ENCODE results near the gene AUTS2. TPM values are rescaled to one million over a fixed set of nuclear protein-coding genes. Genes with fewer than 3 reads are reported as not detected.

The AUTS2 gene
- total RNA-seq, 1 donor from 2014 or later, result 125 TPM

DNA sequence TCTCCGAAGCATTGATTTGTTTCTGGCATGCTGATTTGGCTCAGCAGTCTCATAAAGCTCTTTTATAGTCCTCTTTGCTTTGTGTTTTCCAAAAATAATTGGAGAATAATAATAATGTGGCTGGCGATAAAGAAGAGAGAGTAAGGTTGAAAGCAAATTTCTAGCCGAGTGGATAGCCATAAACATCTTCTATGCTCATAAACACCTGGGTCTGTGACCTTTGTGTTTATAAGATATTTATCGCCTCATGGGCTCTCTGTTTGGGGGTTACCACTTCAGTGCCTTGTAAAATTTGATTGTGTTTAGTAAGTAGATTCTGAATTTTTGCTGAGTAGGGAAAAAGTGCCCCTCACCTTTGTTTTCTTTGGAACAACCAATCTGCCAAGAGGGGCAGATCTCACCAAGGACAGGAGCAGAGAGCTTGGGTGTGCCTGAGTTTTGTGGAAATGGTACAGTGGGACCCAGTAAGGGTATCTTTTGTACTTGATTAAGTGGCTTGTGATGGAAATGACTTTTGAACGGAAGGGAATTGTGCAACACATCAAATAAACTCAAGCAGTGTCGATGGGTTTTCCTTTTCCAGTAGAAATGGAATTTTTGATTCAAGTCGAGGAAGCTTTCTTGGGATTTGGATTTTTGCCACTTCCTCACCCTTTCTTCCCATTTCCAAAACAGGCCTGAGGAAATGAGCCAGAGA lies 220.5 kb downstream of the AUTS2 start:
- Mint-ChIP-seq H3K4me1 (ENCODE audit: low read depth) (peaks cover 37% of the 10 kb centered on the region), H3K9me3 (ENCODE audit: low read depth) (no peaks in the 10 kb centered on the region), H3K4me3 (ENCODE audit: low read depth) (no peak overlapping the region), H3K27ac (no peak overlapping the region), H3K27me3 (no peaks in the 10 kb centered on the region), H3K36me3 (ENCODE audit: insufficient read depth) (no peaks in the 10 kb centered on the region)
- no peak for DNase-seq (ENCODE audit: low spot score, unreplicated experiment)
- TF ChIP-seq, protein P1, sequence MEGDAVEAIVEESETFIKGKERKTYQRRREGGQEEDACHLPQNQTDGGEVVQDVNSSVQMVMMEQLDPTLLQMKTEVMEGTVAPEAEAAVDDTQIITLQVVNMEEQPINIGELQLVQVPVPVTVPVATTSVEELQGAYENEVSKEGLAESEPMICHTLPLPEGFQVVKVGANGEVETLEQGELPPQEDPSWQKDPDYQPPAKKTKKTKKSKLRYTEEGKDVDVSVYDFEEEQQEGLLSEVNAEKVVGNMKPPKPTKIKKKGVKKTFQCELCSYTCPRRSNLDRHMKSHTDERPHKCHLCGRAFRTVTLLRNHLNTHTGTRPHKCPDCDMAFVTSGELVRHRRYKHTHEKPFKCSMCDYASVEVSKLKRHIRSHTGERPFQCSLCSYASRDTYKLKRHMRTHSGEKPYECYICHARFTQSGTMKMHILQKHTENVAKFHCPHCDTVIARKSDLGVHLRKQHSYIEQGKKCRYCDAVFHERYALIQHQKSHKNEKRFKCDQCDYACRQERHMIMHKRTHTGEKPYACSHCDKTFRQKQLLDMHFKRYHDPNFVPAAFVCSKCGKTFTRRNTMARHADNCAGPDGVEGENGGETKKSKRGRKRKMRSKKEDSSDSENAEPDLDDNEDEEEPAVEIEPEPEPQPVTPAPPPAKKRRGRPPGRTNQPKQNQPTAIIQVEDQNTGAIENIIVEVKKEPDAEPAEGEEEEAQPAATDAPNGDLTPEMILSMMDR (IDR thresholded peaks at IDR 0.05; ENCODE audit: unreplicated experiment), result no peak

- H3K27me3 Mint-ChIP-seq, result no peaks in the 10 kb centered on the region
- H3K9me3 Mint-ChIP-seq (ENCODE audit: low read depth), result no peaks in the 10 kb centered on the region
- H3K36me3 Mint-ChIP-seq (ENCODE audit: insufficient read depth), result no peaks in the 10 kb centered on the region
- peaks cover 34% of the 10 kb centered on the region for H3K4me1 Mint-ChIP-seq (ENCODE audit: low read depth)
- TF ChIP-seq, protein P1 (IDR thresholded peaks at IDR 0.05; ENCODE audit: unreplicated experiment), result no peak
- no peak overlapping the region for H3K27ac Mint-ChIP-seq
- H3K4me3 Mint-ChIP-seq (ENCODE audit: low read depth), result no peak overlapping the region
- no peak for DNase-seq (ENCODE audit: low spot score, unreplicated experiment)
Measured at GRCh38 chr7:69819333-69819705, 221.0 kb downstream of the AUTS2 start.

DNA sequence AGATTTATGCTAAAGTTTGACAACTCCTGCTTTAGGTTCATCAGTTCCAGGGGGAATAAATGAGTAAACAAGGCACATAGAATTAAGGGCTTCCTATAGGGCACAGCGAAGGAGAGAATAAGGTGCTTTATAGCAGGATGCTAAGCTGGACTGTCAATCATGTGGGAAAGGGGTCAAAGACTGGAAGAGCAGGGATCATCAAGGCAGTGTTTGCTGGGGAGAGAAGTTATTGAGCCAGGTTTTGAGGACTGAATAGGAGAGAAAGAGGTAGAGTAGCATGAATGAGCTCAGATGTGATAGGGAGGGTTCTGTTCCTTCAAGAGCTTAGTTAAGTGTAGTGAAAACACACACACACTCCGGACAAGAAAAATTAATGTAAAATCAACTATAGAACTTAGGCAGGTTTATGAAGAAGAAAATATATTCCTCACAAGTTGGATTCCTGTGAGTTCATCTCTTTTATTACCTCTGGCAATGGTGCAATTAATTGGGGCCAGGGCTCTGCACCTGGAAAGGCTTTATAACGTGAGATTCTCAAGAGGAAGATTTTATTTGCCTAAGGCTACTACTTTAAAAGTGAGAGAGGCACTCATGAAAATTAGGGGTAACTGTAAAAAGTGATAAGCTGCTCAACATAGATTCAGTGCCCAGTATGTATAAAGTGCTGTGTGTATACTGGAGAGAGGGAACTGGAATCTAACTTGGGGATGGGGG lies 222.4 kb downstream of the AUTS2 start:
- no peak overlapping the region for H3K27ac Mint-ChIP-seq
- H3K9me3 Mint-ChIP-seq (ENCODE audit: low read depth), result no peaks in the 10 kb centered on the region
- no peaks in the 10 kb centered on the region for H3K27me3 Mint-ChIP-seq
- TF ChIP-seq, protein P1 (IDR thresholded peaks at IDR 0.05; ENCODE audit: unreplicated experiment), result no peak
- no peaks in the 10 kb centered on the region for H3K36me3 Mint-ChIP-seq (ENCODE audit: insufficient read depth)
- no peak overlapping the region for H3K4me3 Mint-ChIP-seq (ENCODE audit: low read depth)
- peaks cover 32% of the 10 kb centered on the region for H3K4me1 Mint-ChIP-seq (ENCODE audit: low read depth)
- DNase-seq (ENCODE audit: low spot score, unreplicated experiment), result no peak

- Mint-ChIP-seq H3K27me3 (no peaks in the 10 kb centered on the region), H3K36me3 (ENCODE audit: insufficient read depth) (no peaks in the 10 kb centered on the region), H3K9me3 (ENCODE audit: low read depth) (no peaks in the 10 kb centered on the region), H3K4me3 (ENCODE audit: low read depth) (no peak overlapping the region), H3K4me1 (ENCODE audit: low read depth) (peaks cover 28% of the 10 kb centered on the region), H3K27ac (no peak overlapping the region)
- no peak for DNase-seq (ENCODE audit: low spot score, unreplicated experiment)
- TF ChIP-seq, protein P1 (IDR thresholded peaks at IDR 0.05; ENCODE audit: unreplicated experiment), result no peak
Measured at GRCh38 chr7:69822386-69822785, 224.1 kb downstream of the AUTS2 start.

GRCh38 chr7:69823151-69823744 lies 225.0 kb downstream of the AUTS2 start:
- no peak for DNase-seq (ENCODE audit: low spot score, unreplicated experiment)
- Mint-ChIP-seq H3K36me3 (ENCODE audit: insufficient read depth) (peaks cover 4% of the 10 kb centered on the region), H3K27me3 (no peaks in the 10 kb centered on the region), H3K4me3 (ENCODE audit: low read depth) (no peak overlapping the region), H3K27ac (no peak overlapping the region), H3K9me3 (ENCODE audit: low read depth) (no peaks in the 10 kb centered on the region), H3K4me1 (ENCODE audit: low read depth) (peaks cover 24% of the 10 kb centered on the region)
- TF ChIP-seq, protein P1 (IDR thresholded peaks at IDR 0.05; ENCODE audit: unreplicated experiment), result no peak
